Esophagus mucosa (tissue), 1 donor: ENCODE results near the gene CHCHD1. TPM values are rescaled to one million over a fixed set of nuclear protein-coding genes. Genes with fewer than 3 reads are reported as not detected.
"Not testable (repeated sequence)": the region's sequence is repeated elsewhere in the genome, so short reads cannot be mapped to it uniquely, and the experiment has no call there.

Source experiments
- ATAC-seq: fragments of 200-7000 bp; cut with Tn5 transposase; one replicate; pipeline ENCODE4 v1.9.1; 2020
- total RNA-seq: library from RNA; stranded (reverse); gene quantifications from one replicate; pipeline ENCODE4 v1.2.4, GENCODE V29; 2023
- donor health status: DM: yes; HTN: yes; CAD: no.

CHCHD1 gene
- 23.5 TPM for total RNA-seq

DNA sequence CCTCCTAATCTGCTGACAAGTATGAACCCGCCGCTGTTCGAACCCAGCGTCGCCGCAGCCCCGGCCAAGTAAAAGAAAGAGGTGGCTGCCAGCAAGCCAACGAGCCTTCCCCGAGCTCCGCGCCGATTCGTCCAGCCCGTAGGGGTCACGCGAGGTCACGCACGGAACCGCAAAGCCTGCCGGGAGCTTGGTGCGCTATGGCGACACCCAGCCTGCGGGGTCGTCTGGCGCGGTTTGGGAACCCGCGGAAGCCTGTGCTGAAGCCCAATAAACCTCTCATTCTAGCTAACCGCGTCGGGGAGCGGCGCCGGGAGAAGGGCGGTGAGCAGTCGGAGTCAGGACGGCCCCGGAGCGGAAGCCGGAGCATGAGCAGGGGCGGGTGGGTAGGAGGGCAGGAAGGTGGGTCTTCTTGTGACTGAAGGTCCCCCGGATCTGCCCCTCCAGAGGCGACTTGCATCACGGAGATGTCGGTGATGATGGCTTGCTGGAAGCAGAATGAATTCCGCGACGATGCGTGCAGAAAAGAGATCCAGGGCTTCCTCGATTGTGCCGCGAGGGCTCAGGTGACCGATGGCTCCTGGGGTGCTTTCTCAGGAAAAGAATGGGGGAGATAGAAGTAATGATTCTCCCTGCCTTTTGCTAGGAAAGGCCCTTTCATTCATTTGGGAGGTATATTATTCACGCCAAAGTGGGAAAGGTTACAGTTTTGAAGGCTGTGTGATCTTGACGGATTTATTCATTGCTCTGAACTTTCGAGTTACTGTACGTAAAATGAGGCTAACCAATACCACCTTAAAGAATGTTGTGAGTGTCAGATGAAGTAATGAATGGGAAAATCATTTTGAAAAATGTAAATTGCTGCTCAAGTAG, at the start of gene CHCHD1:
Gene CHCHD1 (plus strand): TSS at position 170 of the 870 bp plus-strand sequence. CDS start 28 bp downstream, at position 198.
- ATAC-seq, result peak; percentile 71

DNA sequence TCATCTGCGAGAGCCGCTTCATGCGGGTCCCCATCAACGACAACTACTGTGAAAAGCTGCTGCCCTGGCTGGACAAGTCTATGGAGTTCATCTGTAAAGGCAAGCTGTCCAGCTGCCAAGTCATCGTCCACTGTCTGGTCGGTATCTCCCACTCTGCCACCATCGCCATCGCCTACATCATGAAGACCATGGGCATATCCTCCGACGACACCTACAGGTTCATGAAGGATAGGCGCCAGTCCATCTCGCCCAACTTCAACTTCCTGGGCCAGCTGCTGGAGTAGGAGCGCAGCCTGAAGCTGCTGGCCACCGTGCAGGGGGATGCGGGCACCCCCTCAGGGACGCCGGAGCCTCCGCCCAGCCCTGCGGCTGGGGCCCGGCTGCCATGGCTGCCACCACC, 49.4 kb upstream of the CHCHD1 start:
- no peak for ATAC-seq

GRCh38 chr10:73732931-73733623, 48.8 kb upstream of the CHCHD1 start:
- no peak for ATAC-seq

GRCh38 chr10:73734028-73734720, 47.7 kb upstream of the CHCHD1 start:
- ATAC-seq, result no peak

DNA sequence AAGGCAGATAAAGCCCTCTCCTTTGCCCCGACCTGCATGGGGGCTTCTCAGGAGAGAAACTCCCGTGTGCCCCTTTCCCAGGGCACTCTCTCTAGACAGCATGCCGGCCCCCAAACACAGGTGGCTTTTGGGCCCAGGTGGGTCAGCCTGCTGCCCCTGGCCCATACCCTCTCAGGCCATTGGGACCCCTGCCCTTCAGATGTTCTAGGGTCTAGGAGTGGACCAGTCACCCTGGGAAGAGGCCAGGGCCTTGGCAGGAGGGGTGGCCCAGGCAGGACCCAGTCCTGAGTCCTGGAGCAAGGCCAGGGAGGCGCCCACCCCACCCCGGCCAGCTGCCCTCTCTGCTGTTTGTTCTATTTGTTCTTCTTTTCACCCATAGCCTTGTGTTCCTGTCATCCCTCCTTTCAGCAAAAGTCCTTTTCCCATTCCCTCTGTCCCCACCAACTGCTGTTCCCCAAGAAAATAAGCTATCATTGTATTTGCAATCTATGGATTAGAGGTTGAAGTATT, 47.0 kb upstream of the CHCHD1 start:
- no peak for ATAC-seq

DNA sequence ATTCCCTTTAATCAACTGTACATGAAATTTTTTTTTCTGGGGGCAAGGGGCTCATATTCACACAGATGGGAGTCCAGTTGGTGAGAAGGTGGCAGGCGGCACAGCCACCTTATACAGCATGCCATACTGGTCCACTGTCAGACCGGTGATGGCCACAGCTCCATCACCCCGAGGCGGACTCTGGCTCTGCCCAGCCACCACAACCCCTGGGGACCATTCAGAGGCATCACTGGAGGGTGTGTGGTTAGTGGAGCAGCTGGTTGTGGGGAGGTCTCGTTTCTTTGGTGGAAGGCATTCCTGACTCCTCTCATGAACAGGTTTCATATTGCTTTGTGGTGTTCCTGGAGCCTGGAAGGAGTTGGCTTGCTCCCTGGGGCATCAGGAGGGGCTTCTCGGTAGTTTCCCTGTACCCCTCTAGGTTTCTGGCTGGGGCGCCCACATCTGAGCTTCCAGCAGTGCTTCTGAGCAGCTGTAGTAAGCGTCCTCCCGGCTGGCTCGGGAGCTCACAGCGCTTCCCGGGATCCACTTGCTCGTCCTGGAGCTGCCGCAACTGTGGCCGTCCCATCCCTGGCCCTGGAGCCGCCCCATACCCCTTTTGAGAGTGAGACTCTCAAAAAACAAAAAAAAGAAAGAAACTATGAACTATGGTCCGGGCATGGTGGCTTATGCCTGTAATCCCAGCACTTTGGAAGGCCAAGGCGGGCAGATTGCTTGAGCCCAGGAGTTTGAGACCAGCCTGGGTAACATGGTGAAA, 41.2 kb upstream of the CHCHD1 start:
- not testable (repeated sequence) for ATAC-seq

DNA sequence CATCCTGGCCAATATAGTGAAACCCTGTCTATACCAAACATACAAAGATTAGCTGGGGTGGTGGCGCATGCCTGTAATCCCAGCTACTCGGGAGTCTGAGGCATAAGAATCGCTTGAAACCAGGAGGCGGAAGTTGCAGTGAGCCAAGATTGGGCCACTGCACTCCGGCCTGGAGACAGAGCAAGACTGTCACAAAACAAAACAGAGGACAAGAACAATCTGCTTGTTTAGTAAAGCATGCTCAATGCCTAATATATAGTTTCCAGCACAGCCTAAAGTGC, 39.5 kb upstream of the CHCHD1 start:
- no peak for ATAC-seq

- no peak for ATAC-seq
Measured at GRCh38 chr10:73743327-73743904, 38.4 kb upstream of the CHCHD1 start.

GRCh38 chr10:73743905-73744663, 37.8 kb upstream of the CHCHD1 start, which contains the start of gene SEC24C:
SEC24C (plus strand) TSS chr10:73744372; CDS start chr10:73746833, 2,461 bp downstream.
- ATAC-seq, result peak; percentile 91

DNA sequence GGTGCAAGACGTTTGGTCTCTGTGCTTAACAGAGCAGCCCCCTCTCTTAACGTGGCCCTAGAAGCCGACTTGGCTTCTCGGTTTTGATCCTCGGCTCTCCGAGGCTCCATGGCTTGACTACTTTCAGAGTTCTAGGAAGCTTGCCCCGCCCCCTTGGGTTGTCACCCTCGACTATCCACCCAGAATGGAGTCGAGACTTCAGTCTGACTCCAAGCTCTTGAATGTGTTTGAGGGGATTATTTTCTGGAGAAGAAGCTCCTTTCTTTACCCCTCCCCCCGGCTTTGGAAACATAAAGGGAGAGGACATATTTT, 37.2 kb upstream of the CHCHD1 start:
- ATAC-seq, result peak; percentile 48

DNA sequence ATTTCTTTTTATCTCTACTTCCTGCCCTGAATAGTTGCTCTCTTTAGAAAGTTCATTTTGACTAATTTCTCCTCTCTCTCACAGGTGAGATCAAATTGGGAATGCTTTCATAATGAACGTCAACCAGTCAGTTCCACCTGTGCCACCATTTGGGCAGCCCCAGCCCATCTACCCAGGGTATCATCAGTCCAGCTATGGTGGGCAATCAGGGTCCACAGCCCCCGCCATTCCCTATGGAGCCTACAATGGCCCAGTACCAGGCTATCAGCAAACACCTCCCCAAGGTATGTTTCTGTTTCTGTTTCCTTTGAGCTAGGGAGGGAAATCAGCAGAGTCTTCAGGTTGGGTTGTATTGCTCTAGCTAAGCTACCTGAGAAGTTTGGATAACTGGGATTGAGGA, 35.1 kb upstream of the CHCHD1 start:
- no peak for ATAC-seq

DNA sequence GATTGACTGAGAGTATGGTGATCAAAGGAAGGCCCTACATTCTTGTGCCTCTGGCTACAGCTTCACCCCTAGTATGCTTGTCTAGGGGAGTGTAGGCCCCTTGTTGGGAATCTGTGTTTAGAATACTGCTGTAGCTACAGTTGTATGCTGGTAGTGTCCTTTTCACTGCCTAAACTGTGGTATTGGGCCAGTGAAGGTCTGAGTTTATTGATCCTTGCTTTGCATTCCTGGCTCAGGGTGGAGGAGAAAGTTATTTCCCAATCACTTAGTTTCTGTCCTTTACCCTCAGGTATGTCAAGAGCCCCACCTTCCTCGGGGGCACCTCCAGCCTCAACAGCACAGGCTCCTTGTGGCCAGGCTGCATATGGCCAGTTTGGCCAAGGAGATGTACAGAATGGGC, 31.0 kb upstream of the CHCHD1 start:
- ATAC-seq, result no peak

DNA sequence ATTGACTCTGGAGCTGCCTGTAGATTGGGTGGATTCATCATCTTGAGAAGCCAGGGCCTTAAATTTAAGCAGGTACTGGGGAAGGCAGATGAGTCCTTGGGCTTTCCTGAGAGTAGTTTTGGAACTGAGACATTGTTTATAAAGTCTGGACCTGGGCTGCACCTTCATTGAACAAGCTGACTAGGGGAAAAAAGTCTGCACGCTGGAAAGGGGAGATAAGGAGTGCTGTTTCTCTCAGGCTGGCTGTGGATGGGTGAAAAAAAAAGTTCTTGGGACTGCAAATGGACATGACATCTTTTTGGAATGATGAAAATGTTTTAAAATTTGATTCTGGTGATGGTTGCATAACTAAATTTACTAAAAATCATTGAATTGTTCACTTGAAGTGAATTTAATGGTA, 25.7 kb upstream of the CHCHD1 start:
- no peak for ATAC-seq

- ATAC-seq, result no peak
Measured at GRCh38 chr10:73758704-73759511, 22.9 kb upstream of the CHCHD1 start.

- peak; percentile 8 for ATAC-seq
Measured at GRCh38 chr10:73759512-73760115, 22.2 kb upstream of the CHCHD1 start.

DNA sequence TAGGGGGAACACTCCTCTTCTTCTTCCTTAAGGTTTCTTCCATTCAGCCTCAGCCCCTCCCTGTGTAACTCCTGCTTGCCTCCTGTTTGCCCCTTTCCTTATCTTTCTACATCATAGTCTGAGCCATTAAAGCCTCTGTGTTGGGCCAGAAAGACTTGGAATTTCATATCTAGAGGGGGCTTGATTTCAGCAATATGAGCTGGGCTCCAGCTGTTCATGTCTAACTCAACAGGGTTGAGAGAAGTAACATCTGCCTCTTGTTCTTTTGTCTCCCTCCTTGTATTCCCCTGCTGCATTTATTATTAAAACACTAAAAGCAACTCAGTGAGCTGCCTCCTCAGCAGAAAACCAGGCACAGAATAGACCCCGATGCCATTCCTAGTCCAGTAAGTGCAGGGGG, 20.1 kb upstream of the CHCHD1 start:
- ATAC-seq, result no peak

DNA sequence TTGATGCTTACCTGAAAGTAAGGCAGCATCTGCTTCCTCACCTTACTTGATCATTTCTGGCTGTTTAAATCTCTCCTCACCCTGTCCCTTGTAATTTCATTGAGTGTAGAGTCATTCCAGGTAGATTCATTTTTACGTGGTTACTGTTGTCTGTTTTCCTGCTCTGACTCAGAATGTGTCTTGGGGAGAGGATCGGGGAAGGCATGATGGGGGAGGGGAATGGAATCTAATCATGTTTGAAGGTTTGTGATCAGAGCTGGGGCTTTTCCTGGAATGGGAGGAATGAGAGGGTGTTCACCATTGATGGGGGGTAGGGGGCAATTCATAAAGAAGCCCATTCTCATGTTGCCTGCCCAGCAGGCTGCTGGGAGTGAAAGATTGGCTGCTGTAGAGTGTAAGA, 18.9 kb upstream of the CHCHD1 start:
- ATAC-seq, result no peak

GRCh38 chr10:73763343-73763742, 18.5 kb upstream of the CHCHD1 start:
- ATAC-seq, result no peak

DNA sequence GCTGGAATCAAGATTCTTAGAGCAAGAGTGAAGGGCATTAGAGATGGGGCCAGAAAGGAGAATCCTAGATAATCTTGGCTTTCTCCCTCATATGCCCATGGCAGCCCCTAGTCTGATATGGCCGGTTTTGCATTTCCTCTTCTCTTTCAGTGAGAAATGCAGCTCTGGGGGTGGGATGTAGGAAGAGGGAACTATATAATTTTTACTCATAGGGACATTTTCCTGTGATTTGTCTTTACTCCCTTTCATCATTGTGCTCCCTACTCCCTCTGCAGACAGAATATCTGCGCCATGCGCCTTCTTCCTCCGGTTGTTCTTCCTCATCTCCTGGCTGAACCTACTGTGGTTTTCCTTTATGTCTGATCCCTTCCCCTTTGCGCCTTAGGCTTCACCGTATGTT, 16.8 kb upstream of the CHCHD1 start:
- no peak for ATAC-seq

DNA sequence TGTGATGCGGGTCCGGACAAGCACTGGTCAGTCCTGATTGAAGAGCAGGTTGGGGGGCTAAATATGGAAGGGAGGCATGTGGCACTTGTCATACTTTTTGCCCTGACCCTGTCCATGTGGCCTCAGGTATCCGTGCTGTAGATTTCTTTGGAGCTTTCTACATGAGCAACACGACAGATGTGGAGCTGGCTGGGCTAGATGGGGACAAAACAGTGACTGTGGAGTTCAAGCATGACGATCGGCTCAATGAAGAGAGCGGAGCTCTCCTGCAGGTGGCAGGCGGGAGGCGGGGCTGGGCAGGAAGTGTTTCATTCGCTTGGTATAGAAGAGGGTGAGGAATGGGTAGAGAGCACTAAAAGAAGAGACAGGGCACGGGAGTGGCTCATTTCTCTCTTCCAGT, 13.0 kb upstream of the CHCHD1 start:
- ATAC-seq, result no peak
